RWPE1 (cell line): ENCODE results near the gene CACNA2D3.

Experiments
- CTCF ChIA-PET: fragments of 350-600 bp; sonication (Branson Sonifier 250); formaldehyde crosslinking; extraction: SDS; loops from one replicate; lab custom pipeline; 2021; lab: Yijun Ruan, JAX
- POLR2A ChIA-PET: fragments of 400-600 bp; formaldehyde crosslinking; extraction: SDS; loops from one replicate; lab custom pipeline; 2020; ENCODE audit warnings: antibody characterized with exemption; ENCODE audit not compliant: low non-redundant PET; lab: Yijun Ruan, JAX
- DNase-seq: peaks from one replicate; pipeline ENCODE4 v3.0.0; 2012; ENCODE audit warnings: low spot score
- H3K27ac ChIP-seq: fragments of 450-650 bp; 2 replicates; pipeline ENCODE4 v1.5.1; 2017
- TF ChIP-seq, protein P1 (sequence below): fragments of 450-650 bp; conservative IDR thresholded peaks from 2 replicates; pipeline ENCODE4 v1.5.1; 2017; ENCODE audit warnings: low read depth, mild to moderate bottlenecking

The CACNA2D3 gene

DNA sequence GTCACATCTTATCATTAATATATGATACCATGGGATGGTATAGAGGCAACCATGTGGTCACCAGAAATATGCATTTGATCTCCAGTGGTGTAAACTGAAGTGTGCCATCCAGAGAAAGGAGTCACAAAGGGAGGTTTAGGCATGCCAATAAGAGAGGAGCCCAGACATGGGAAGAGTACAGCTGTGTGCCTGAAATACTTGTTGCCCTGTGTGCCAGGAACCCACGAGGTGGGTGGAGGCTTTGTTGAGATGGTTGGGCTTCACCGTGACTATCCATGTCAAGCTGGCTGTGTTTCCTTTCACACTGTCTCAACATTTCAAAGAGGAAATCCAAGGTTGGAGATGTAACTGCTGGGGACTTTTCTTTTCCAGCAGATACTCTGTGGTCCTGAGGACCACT, 43.5 kb downstream of the CACNA2D3 start:
- no peak for DNase-seq
- H3K27ac ChIP-seq, result no peak overlapping the region
- ChIA-PET POLR2A (no interaction called here), CTCF (interaction anchor here (0.7 kb wide), 1 partner anchor 28 kb away, joined by 4 read pairs; no protein-coding TSS in a partner anchor)
- TF ChIP-seq, protein P1, sequence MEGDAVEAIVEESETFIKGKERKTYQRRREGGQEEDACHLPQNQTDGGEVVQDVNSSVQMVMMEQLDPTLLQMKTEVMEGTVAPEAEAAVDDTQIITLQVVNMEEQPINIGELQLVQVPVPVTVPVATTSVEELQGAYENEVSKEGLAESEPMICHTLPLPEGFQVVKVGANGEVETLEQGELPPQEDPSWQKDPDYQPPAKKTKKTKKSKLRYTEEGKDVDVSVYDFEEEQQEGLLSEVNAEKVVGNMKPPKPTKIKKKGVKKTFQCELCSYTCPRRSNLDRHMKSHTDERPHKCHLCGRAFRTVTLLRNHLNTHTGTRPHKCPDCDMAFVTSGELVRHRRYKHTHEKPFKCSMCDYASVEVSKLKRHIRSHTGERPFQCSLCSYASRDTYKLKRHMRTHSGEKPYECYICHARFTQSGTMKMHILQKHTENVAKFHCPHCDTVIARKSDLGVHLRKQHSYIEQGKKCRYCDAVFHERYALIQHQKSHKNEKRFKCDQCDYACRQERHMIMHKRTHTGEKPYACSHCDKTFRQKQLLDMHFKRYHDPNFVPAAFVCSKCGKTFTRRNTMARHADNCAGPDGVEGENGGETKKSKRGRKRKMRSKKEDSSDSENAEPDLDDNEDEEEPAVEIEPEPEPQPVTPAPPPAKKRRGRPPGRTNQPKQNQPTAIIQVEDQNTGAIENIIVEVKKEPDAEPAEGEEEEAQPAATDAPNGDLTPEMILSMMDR, result no peak

DNA sequence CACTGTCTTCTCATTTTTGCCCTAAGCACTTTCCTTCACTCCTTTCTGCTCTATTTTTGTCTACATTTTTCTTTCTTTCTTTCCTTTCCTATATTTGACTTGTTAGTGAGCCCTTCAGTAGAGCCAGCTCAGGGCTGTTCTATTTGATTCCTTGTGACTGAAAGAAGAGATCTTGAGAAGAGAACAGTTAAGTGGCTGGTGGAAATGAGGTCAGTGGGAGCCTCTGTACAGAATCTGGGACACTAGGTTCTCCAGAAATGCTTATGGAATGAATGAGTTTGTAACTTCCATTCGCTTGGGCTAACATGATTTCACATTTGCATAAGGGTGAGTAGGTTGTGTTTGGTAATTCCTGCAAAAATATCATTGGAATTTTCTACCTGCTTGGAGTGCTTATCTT, 45.6 kb downstream of the CACNA2D3 start:
- ChIA-PET POLR2A (no interaction called here), CTCF (no interaction called here)
- TF ChIP-seq, protein P1, result no peak
- DNase-seq, result no peak
- H3K27ac ChIP-seq, result no peak overlapping the region

DNA sequence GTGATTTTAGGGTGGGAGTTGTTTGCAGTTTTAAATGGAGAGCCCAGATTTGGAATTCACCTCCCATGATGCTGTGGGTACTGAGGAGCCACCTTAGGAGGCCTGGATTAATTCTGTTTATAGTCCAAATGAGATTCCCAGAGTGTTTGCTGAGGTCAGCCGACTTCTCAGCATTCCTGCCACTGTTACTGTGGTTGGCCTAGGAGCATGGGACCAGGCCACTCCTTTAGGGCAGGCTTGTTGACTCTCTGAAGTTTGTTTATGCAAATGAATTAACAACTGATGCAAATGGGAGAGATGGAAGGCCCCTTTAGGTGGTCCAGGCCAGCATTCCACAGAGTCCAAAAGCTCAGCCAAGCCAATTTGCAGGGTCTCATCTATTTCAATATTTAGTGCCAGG, 46.1 kb downstream of the CACNA2D3 start:
- no peak overlapping the region for H3K27ac ChIP-seq
- CTCF ChIA-PET, result no interaction called here
- no peak for DNase-seq
- POLR2A ChIA-PET, result no interaction called here
- TF ChIP-seq, protein P1, result no peak

DNA sequence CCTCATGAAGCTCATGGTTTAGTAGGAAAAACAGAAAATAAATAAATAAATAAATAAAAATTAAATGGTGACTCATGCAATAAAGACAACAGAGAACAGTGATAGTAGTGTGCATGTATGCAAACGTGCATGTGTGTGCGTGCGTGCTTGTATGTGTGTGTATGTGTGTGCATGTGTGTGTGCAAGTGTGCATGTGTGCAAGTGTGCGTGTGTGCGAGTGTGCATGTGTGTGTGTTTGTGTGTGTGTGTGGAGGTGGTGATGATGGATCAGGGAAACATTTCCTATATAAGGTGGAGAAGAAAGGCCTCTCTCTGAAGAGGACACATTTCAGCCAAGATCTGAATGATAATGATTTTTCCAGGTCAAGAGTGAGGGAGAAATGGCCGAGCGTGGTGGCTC, 47.2 kb downstream of the CACNA2D3 start:
- no peak for DNase-seq
- CTCF ChIA-PET, result no interaction called here
- H3K27ac ChIP-seq, result no peak overlapping the region
- TF ChIP-seq, protein P1, result no peak
- POLR2A ChIA-PET, result no interaction called here

DNA sequence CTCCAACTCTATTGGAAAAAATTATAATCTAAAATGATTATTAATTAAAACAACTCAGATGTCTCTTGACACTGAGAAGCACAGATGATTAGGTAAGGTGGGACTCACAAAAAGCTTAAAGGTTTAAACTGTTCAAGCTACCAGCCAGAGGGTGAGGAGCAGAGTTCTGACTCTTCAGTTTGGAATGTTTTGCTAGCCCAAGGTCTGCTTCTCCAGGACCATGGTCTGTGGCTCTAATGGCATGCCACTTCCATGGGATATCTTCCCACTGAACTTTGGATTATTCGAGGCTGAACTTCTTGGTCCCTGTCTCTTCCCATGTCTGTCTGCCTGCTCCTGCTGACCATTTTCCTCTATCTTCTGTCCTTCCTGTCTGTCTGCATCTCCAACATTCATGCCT, 49.2 kb downstream of the CACNA2D3 start:
- POLR2A ChIA-PET, result no interaction called here
- CTCF ChIA-PET, result no interaction called here
- H3K27ac ChIP-seq, result no peak overlapping the region
- TF ChIP-seq, protein P1, result no peak
- DNase-seq, result no peak

DNA sequence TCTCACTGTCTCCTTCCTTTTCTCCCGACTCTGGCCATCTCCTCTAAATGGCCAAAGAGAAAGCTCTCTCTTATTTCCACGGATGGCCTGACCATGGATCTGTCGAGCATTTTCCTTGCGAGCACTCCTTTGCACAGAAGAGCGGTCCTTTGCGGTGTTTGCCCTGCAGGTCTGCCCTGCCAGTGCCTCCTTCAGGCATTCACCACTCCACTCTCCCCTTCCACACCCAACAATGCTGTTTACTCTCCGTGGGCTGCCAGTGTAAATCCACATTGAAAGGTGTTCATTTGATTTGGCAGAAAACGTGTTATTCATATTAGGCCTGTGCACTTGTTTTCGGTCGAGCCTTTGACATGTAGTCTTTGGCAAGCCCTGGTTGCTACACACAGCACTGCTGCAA, 49.6 kb downstream of the CACNA2D3 start:
- POLR2A ChIA-PET, result no interaction called here
- no peak for DNase-seq
- TF ChIP-seq, protein P1, result no peak
- H3K27ac ChIP-seq, result no peak overlapping the region
- CTCF ChIA-PET, result no interaction called here

DNA sequence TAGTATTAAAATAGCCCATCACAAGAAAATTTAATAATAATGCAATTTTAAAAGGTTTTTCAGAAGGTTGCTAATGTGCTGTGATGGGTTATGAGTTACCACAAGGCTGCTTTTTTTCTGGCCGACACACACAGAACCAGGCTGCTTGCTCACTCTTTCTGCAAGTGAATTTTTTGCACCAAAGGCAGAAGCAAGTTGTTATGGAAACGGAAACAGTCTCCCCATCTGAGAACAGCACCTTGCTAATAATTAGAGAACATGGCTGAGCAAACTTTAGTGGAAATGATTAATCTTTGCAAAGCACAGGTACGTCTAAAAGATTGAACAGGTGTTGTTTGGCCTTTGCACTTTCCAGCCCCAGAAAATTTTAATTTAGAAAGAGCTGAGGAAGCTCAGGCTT, 51.0 kb downstream of the CACNA2D3 start:
- no peak for DNase-seq
- POLR2A ChIA-PET, result no interaction called here
- CTCF ChIA-PET, result no interaction called here
- no peak overlapping the region for H3K27ac ChIP-seq
- TF ChIP-seq, protein P1, result no peak
